CD4-positive, alpha-beta T cell treated with Interleukin-6 at 100 ng/mL for 8 hours (primary cell): ENCODE results near the gene BAIAP2.

Experiments used
- DNase-seq: peaks from one replicate; pipeline ENCODE4 v3.0.0-alpha.2; 2020; ENCODE audit warnings: mixed read lengths, low spot score

BAIAP2 gene

DNA sequence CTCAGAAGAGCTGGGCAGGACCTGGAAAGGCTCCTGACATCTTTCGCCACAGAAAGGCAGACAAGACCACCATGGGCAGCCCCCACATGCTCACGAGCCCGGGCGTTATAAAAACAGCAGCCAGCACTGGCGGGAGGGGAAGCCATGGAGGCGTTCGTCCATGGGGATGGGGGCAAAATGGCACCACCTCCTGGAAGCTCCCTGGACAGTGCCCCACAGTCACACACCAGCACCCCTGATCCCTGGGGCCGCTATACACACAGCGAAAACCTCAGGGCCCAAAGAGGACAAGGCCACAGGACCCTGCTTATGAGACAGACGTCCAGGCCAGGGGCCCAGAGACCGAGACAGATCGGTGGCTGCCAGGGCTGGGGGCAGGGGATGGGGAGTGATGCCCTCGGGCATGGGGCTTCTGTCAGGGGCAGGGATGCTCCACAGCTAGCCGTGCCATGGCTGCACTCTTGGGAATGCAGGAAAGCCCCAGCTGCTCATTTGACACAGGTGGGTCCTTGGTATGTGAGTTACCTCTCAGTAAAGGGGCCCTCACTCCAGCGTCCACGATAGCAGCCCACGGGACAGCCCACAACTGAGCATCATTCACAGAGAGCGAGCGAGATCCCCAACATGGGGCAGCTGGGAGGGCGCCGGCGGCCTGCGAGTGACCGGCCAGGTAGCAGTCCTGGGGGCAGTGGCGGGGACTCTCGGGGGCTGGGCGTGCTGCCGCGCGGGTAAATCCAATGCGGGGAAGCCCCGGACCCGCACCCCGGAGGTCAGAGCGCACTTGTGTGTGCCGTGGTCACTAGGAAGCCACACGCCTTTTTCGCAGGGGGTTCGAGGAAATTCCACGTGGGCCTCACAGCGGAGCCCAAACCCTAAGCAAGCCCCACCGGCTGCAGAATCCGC is 124.0 kb downstream of the BAIAP2 start:
- no peak for DNase-seq

DNA sequence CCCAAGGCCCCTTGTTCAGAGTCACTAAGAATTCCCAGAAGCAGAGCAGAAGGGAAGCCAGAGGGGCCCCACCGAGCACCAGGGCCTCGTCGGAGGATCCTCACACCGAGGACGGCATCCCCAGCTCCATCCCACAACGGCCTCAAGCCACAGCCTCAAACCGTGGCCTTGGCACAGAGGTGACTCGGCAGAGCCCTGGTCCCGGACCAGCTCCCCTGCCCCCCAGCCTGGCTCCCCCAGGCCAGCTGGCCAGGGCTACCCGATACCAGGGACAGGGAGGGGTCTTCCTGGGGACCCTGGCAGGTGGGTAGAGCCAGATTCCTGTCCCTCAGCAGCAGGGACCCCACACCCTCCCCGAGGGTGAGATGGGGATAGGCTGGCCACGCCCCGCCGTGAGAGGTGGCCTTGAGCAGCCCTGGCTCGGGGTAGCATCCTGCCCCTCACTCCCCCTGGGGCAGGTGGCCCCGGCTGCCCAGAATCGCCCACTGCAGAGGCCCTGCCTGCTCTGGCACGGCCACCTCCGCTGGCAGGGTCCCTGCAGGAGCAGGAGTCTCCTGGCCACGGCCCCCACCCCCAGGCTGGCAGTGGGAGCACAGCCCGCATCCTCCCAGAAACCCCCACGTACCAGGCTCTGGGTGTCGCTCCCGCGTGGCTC is 124.8 kb downstream of the BAIAP2 start:
- DNase-seq: no peak

DNA sequence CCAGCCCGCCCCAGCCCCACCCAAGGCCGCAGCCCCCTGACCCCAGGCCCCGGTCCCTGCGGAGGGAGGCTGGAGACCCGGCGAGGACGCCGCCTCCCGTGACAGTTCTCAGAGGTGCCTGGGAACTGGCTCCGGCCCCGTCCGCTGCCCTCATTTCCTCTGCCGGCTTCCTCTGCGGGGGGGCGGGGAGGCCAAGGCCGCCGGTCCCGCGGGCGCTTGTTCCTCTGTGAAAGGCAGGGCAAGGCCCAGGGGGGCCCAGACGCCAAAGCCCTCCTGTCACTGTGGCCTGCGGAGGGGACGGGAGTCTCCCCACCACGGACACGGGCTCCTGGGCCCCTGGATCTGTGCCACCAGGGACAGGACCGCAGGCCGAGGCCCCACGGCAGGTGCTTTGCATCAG is 125.4 kb downstream of the BAIAP2 start:
- no peak for DNase-seq

DNA sequence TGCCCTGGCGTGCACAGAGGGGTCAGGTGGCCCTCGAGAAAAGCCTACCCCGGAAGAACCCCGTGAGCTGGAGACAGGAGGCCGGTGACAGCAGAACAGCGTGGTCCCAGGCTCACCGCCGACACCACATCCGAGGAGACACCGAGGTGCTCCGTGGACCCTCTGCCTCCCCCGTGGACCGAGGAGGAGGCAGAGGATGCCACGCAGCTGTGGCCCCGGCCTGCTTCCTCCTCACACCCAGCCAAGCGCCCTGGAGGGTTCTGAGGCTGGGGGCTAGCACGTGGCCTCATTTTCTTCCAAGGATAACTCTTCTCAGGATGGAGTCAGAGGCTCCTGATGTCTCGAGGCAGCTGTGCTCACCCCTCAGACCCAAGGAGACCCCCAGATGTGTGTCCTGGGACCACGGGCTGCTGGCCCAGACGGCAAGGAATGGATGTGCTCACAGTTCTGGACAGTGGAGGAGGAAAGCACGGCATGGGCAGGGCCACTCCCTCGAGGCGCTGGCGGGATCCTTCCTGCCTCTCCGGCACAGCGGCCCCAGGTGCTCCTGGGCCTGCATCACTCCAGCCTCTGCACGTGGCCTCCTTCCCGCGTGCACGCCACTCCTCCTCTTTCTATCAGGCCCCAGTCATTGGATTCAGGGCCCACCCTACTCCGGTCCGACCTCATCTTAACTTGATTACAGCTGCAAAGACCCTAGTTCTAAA is 125.9 kb downstream of the BAIAP2 start:
- no peak for DNase-seq

DNA sequence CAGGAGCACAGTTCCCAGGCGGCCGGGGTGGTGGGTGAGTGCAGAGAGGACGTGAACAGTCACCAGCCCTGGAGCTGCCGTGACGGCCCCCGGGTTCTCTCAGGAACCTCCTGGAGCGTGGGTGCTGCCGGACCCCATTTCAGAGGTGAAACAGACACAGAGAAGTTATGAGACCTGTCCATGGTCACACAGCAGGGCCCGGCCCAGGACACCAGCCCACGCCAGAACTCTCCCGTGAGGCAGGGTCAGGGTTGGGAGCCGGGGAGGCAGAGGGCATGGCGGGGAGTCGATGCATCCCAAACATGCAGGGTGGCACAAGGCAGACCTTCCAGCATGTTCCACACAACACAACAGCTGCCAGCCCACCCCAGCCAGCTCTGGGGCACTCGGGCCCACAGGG is 126.6 kb downstream of the BAIAP2 start:
- no peak for DNase-seq

DNA sequence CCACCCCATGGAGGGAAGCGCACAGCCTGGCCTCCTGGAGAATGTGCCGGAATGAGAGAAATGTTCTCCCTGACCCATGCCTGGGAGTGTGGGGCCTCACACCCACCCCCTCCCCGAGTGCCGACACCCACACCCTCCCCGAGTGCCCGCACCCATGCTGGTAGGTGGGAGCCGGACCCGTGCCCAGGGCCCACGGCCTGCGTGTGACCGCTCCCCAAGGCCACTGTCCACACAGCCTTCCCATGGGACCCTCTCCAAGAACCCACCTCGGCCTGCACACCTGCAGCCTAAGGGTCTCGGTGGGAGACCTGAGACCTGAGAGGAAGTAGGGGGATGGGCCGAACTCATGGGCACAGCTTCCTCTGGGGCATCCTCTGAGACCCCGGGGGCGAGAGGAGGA is 127.0 kb downstream of the BAIAP2 start:
- no peak for DNase-seq

DNA sequence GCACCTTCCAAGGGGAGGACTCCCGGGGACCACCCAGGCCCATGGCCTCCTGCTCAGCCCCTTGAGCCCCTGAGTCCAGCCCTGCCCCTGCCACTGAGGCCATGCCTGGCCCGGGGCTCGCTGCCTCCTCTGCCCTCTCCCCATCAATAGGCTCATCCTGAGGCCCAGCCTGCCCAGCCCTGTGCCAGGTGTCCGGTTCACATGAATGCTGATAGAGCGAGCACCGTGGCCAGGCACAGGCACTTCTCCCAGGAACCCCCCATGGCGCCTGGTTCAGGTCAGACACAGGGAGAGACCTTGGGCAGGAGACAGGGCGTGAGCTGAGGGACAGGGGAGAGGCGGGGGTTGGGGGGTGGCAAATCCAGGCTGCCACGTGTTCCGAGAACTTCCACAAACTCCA is 127.5 kb downstream of the BAIAP2 start:
- DNase-seq: no peak

DNA sequence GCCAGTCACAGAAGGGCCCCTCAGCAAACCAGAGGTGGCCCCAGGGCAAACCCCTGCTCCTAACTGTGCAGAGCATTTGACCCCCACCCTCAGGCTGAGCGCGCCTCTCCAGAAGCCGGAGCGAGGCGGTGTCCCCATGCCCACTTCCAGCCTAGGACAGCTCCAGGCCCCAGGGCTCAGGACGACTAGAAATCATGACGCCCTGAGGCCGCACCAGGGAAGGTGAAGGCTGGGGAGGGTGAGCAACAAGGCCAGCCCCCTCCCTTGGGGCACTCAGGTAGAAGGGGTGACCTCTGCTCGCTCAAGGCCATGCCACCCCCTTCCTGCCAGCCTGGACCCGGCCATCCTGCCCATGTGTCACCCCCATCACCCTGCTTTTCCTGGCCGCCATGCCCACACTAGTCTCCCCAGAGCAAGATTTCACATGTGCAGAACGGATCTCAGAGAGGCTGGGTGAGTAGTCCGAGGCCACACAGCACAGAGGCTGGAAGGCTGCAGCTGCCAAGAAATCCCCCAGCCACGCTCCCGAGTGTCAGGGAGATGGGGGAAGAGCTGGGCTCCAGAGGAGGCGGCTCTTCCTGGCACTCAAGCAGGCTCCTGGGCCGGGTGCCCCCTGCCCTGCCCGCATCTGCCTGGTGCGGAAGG is 128.2 kb downstream of the BAIAP2 start:
- DNase-seq: no peak

DNA sequence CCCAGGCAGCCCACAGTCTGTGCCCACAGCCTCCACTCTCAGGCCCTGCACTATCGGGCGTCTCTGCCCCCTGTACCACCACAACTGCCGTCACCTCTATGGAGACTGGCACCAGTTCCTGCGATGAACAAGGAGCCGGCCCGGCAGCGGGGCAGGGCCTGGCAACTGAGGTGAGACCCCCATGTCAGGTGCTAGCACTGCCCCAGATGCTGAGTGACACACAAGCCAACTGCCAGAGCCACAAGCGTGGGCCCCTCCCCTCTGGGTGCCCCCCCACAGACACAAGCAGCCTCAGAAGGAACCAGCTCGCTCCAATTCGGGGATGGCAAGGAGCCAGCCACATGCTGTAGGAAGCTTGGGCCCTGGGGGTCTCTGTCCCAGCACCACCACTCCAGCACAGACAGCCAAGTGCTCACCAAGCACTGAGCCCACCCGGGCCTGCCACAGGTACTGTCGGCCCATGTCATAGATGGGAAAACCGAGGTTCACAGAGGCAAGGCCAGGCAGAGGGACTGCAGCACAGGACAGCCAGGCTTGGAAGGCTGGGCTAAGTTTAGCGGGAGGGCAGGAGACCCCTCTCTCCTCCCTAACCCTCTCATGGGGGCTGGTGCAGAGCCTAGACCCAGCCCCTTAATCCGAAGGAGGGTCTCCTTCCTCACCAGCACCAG is 128.9 kb downstream of the BAIAP2 start:
- no peak for DNase-seq

DNA sequence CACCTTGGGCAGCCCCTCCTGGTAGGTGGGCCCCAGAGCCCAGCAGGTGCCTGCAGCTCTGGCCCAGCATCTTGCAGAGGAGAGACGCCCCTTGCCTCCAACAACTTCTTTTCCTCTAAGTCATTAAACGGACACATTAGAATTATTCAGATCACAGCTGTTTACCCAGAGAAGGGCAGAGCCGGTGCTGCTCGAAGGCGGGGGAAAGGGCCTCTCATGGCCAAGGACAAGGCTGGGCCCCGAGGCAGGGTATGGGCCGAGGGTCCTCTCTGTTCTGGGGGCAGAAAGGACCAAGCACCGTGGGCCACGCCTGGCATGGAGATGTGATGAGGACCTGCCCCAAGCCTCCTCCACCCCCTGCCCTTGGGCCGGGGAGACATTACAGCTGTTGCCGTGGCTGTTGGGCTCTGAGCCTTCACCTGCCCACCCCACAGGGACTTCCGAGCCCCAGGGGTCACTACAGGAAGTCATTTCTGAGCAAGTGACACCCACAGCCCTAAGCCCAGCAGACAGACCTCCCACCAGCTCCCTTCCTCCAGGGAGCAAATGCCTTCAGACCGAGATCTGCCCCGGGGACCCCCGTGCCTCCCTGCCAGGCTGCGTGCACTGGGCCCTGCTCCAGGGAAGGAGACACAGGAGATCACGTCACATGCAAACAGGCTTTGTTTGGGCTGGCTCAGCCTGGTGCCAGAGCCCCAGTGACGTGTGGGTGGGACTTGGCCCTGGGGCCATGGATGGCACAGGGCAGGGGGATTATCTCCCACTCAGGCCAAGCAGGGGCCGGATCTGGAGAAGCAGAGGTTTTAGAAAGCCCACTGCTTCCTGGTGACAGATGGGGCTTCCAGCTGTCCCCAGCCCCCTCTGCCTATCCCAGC is 129.7 kb downstream of the BAIAP2 start:
- no peak for DNase-seq

DNA sequence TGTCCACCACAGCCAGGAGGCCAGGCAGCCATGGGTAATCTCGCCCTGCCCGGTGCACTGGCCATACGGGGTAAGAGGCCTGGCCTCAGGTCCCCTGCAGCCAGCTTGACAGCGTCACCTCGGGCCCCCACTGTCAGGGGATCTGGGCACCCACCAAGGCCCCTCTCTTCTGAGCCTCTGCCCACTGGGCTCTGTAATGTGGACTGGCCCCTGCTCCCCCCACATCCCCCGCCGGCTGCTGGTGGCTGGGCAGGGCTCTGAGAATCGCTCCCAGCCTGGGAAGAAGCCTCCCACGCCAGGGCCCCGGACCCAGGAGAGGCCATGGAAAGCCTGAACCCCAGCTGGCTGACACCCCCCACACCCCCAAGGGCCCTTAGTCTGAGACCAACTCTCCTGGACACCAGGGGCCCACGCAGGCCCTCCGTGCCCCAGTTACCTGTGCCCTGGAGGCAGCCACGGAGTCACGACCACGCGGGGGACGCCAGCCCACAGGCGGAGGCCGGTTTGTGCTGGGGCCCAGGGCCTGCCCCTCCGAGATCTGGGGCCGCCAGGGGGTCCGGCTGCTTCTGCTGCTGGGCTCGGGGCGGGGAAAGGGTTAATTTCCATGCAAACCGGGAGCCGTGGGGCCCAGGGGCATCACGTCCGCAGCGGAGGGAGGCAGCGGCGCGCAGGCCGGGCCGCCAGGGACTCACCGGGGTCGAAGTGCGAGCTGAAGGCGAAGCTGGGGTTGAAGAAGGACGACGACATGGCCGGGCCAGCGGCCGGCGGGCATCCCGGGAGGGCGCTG is 130.5 kb downstream of the BAIAP2 start, which contains the start of gene PVALEF:
PVALEF (plus strand) TSS at position 262 of the 787 bp plus-strand sequence. CDS start 15,720 bp downstream, outside the sequence.
- DNase-seq: no peak

DNA sequence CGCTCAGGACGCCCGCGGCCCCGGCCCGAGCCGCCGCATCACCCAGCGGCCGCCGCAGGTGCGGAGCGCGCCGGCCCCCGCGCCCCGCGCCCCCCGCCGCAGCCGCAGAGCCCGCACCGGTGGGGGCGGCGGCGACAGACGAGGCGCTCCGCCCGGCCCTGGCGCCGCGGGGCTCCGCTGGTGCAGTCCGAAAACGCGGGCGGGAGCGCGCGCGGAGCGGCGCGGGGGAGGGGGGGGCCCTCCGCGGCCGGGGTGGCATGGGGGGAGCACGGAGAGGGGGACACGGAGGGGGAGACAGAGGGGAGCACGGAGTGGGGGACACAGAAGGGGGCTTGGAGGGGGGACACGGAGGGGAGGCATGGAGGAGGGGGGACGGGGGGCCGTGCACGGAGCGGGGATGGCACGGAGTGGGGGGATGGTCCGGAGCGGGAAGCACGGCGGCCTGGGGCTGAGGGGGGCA is 131.1 kb downstream of the BAIAP2 start, which contains the start of gene AATK:
AATK (minus strand) TSS at position 189 of the 460 bp plus-strand sequence. CDS start 229 bp downstream, outside the sequence.
- DNase-seq: no peak
